Liver (tissue), 9 donors: Measurements from ENCODE around the gene TTC21A. TPM values are rescaled to one million over a fixed set of nuclear protein-coding genes. Genes with fewer than 3 reads are reported as not detected.

ENCODE experiments used
- DNase-seq: peaks from one replicate; pipeline ENCODE4 v3.0.0-alpha.2; 2017; ENCODE audit warnings: low spot score
- H3K27ac ChIP-seq, 2 donors: one replicate each; pipeline ENCODE4 v1.7.0; 2013; ENCODE audit warnings: inconsistent platforms in 2 of 2, low read length in 2 of 2, control low read depth in 1 of 2, low read depth in 1 of 2, mild to moderate bottlenecking in 1 of 2
- H3K27me3 ChIP-seq, 4 donors: one replicate each; pipeline versions ENCODE4 v1.6.1 to v1.7.0; 2013; ENCODE audit warnings: low read length in 3 of 4, inconsistent platforms in 1 of 4, mild to moderate bottlenecking in 1 of 4, moderate library complexity in 1 of 4; ENCODE audit not compliant: control insufficient read depth in 4 of 4, insufficient read depth in 4 of 4
- H3K36me3 ChIP-seq, 4 donors: one replicate each; pipeline versions ENCODE4 v1.6.1 to v1.7.0; 2013; ENCODE audit warnings: low read length in 3 of 4, mild to moderate bottlenecking in 3 of 4, low read depth in 1 of 4, moderate library complexity in 1 of 4; ENCODE audit not compliant: control insufficient read depth in 4 of 4, insufficient read depth in 3 of 4
- H3K4me1 ChIP-seq, 4 donors: one replicate each; pipeline versions ENCODE4 v1.6.1 to v1.7.0; 2013; ENCODE audit warnings: low read length in 3 of 4, mild to moderate bottlenecking in 3 of 4, moderate library complexity in 1 of 4; ENCODE audit not compliant: control insufficient read depth in 4 of 4, insufficient read depth in 4 of 4
- H3K4me3 ChIP-seq, 3 donors: one replicate each; pipeline versions ENCODE4 v1.6.1 to v1.7.0; 2013; ENCODE audit warnings: low read length in 3 of 3, control low read depth in 1 of 3, low read depth in 1 of 3, mild to moderate bottlenecking in 1 of 3
- H3K9ac ChIP-seq, 2 donors: one replicate each; pipeline ENCODE4 v1.7.0; 2013; ENCODE audit warnings: low read length in 2 of 2, mild to moderate bottlenecking in 2 of 2, moderate library complexity in 2 of 2, control low read depth in 1 of 2, low read depth in 1 of 2
- H3K9me3 ChIP-seq, 4 donors: one replicate each; pipeline versions ENCODE4 v1.6.1 to v1.7.0; 2013; ENCODE audit warnings: low read length in 3 of 4; ENCODE audit not compliant: control insufficient read depth in 4 of 4
- ATF3 ChIP-seq: IDR thresholded peaks from 2 replicates; pipeline ENCODE4 v1.6.1; 2016; ENCODE audit warnings: antibody characterized with exemption
- CTCF ChIP-seq: fragments of 150-350 bp; IDR thresholded peaks from 2 replicates; pipeline ENCODE4 v1.5.1; 2017; ENCODE audit warnings: improper control_type of control experiment, low read depth, low read length; ENCODE audit not compliant: missing input control
- EGR1 ChIP-seq, 2 donors: IDR thresholded peaks; 2 replicates each; pipeline ENCODE4 v1.6.1; 2016 to 2018; ENCODE audit warnings: antibody characterized with exemption in 2 of 2, low read depth in 2 of 2
- FOXA1 ChIP-seq: IDR thresholded peaks from 2 replicates; pipeline ENCODE4 v1.6.1; 2016; ENCODE audit warnings: antibody characterized with exemption
- FOXA2 ChIP-seq: IDR thresholded peaks from 2 replicates; pipeline ENCODE4 v1.6.1; 2016; ENCODE audit warnings: antibody characterized with exemption
- GABPA ChIP-seq, 2 donors: IDR thresholded peaks in 1 of 2; conservative IDR thresholded peaks in 1 of 2; 2 replicates each; pipeline ENCODE4 v1.6.1; 2016; ENCODE audit warnings: antibody characterized with exemption in 2 of 2, mild to moderate bottlenecking in 1 of 2, moderate library complexity in 1 of 2
- HNF4A ChIP-seq, 2 donors: conservative IDR thresholded peaks; 2 replicates each; pipeline ENCODE4 v1.6.1; 2016; ENCODE audit warnings: antibody characterized with exemption in 2 of 2, mild to moderate bottlenecking in 2 of 2
- HNF4G ChIP-seq: IDR thresholded peaks from 2 replicates; pipeline ENCODE4 v1.6.1; 2016; ENCODE audit warnings: antibody characterized with exemption
- JUND ChIP-seq, 2 donors: IDR thresholded peaks; 2 replicates each; pipeline ENCODE4 v1.6.1; 2016; ENCODE audit warnings: antibody characterized with exemption in 2 of 2
- MAX ChIP-seq: IDR thresholded peaks from 2 replicates; pipeline ENCODE4 v1.6.1; 2016; ENCODE audit warnings: antibody characterized with exemption
- NR2F2 ChIP-seq: IDR thresholded peaks from 2 replicates; pipeline ENCODE4 v1.6.1; 2016; ENCODE audit warnings: antibody characterized with exemption
- RAD21 ChIP-seq, 2 donors: IDR thresholded peaks; 2 replicates each; pipeline ENCODE4 v1.6.1; 2016; ENCODE audit warnings: antibody characterized with exemption in 2 of 2, mild to moderate bottlenecking in 2 of 2
- REST ChIP-seq: IDR thresholded peaks from 2 replicates; pipeline ENCODE4 v1.6.1; 2016; ENCODE audit warnings: antibody characterized with exemption, mild to moderate bottlenecking
- RXRA ChIP-seq, 2 donors: IDR thresholded peaks; 2 replicates each; pipeline ENCODE4 v1.6.1; 2017 to 2018; ENCODE audit warnings: antibody characterized with exemption in 2 of 2, mild to moderate bottlenecking in 1 of 2
- SP1 ChIP-seq: IDR thresholded peaks from 2 replicates; pipeline ENCODE4 v1.6.1; 2018; ENCODE audit warnings: antibody characterized with exemption, mild to moderate bottlenecking
- TAF1 ChIP-seq: conservative IDR thresholded peaks from 2 replicates; pipeline ENCODE4 v1.6.1; 2016; ENCODE audit warnings: antibody characterized with exemption, mild to moderate bottlenecking
- YY1 ChIP-seq: IDR thresholded peaks from 2 replicates; pipeline ENCODE4 v1.6.1; 2016; ENCODE audit warnings: antibody characterized with exemption, mild to moderate bottlenecking
- ZBTB33 ChIP-seq: IDR thresholded peaks from 2 replicates; pipeline ENCODE4 v1.6.1; 2016; ENCODE audit warnings: antibody characterized with exemption
- WGBS: extraction: QIAGEN DNeasy Blood & Tissue Kit; methylation state at CpG from one replicate; pipeline ENCODE4 v1.1.7; 2013; 5-methylcytosine and 5-hydroxymethylcytosine counted together
- polyA plus RNA-seq, 2 donors: library from polyadenylated mRNA; stranded (reverse) in 1 of 2; unstranded in 1 of 2; fragments of 200-250 nt in 1 of 2; fragments of >200 nt in 1 of 2; fragmentation: Nextera tagmentation in 1 of 2; extraction: Ambion mirVana in 1 of 2; gene quantifications; one replicate each; pipeline versions ENCODE4 v1.2.1 to v1.2.3, GENCODE V29; 2013 to 2015
- total RNA-seq, 2 donors: library from RNA; depleted of rRNA; stranded (reverse); fragments of >200 nt; gene quantifications; one replicate each; pipeline ENCODE4 v1.2.3, GENCODE V29; 2014
- donor health status: healthy.
- donor health status: healthy.
- donor health status: healthy.
- donor health status: healthy.
- donor health status: healthy.

Gene TTC21A
- total and polyA plus RNA-seq, 4 donors: 0.28 to 3.3 (median 1.6) TPM

GRCh38 chr3:39118079-39118478, 10.6 kb downstream of the TTC21A start:
- Histone ChIP-seq H3K27ac (no peak overlapping the region), H3K9ac (no peak overlapping the region), H3K9me3 (no peaks in the 10 kb centered on the region), H3K27me3 (no peaks in the 10 kb centered on the region), H3K36me3 (no peaks in the 10 kb centered on the region), H3K4me3 (no peak overlapping the region), H3K4me1 (peaks cover 0 to 4% (median 0%) of the 10 kb centered on the region in 4 donors)
- TF ChIP-seq REST (no peak), RAD21 (IDR thresholded peaks at IDR 0.05) (no peak), HNF4G (no peak), TAF1 (no peak), YY1 (no peak), GABPA (IDR thresholded peaks at IDR 0.05 in 1 of 2, conservative IDR thresholded peaks at IDR 0.05 in 1 of 2) (no peak), FOXA2 (no peak), ATF3 (no peak), CTCF (no peak), ZBTB33 (no peak), MAX (no peak), RXRA (IDR thresholded peaks at IDR 0.05) (no peak), EGR1 (IDR thresholded peaks at IDR 0.05; ENCODE audit: low read depth in 2 of 2) (no peak), JUND (IDR thresholded peaks at IDR 0.05) (no peak), NR2F2 (no peak), SP1 (no peak), FOXA1 (no peak), HNF4A (conservative IDR thresholded peaks at IDR 0.05) (no peak)
- DNase-seq: no peak
- WGBS: 89% methylated on average over 3 of the region's 3 CpGs
